Vagina (tissue), 2 donors: Measurements from ENCODE around the gene TPPP. TPM values are rescaled to one million over a fixed set of nuclear protein-coding genes. Genes with fewer than 3 reads are reported as not detected.

ENCODE experiments used
- DNase-seq, 2 donors: peaks; one replicate each; pipeline ENCODE4 v3.0.0-alpha.2; 2017; ENCODE audit errors: extremely low spot score in 2 of 2
- H3K27ac ChIP-seq: fragments of 200-600 bp; sonication (generic); one replicate; pipeline ENCODE4 v1.5.1; 2019
- H3K27me3 ChIP-seq: fragments of 200-600 bp; sonication (generic); one replicate; pipeline ENCODE4 v1.5.1; 2019
- H3K36me3 ChIP-seq, 2 donors: fragments of 200-600 bp; sonication (generic); one replicate each; pipeline ENCODE4 v1.5.1; 2017 to 2019
- H3K4me1 ChIP-seq: fragments of 200-600 bp; sonication (generic); one replicate; pipeline ENCODE4 v1.5.1; 2019
- H3K4me3 ChIP-seq, 2 donors: fragments of 200-600 bp; sonication (generic); 1 replicate in 1 of 2; 2 replicates in 1 of 2; pipeline ENCODE4 v1.5.1; 2016 to 2019
- H3K9me3 ChIP-seq: fragments of 200-600 bp; sonication (generic); one replicate; pipeline ENCODE4 v1.5.1; 2019
- POLR2A ChIP-seq, 2 donors: fragments of 450-650 bp; IDR thresholded peaks; one replicate each; pipeline ENCODE4 v1.6.1; 2017; ENCODE audit warnings: antibody characterized with exemption in 2 of 2, mild to moderate bottlenecking in 2 of 2, moderate library complexity in 2 of 2
- POLR2AphosphoS5 ChIP-seq, 2 donors: sonication (generic); formaldehyde crosslinking; IDR thresholded peaks; one replicate each; pipeline ENCODE4 v1.9.0; 2017; ENCODE audit warnings: antibody characterized with exemption in 2 of 2, mild to moderate bottlenecking in 2 of 2, low read depth in 1 of 2; ENCODE audit not compliant: insufficient read depth in 1 of 2
- intact Hi-C: fragments of 100-400 bp; cut with DNase I; formaldehyde crosslinking; loops from one replicate; pipeline ENCODE4 v1.15.1; 2023
- total RNA-seq: library from RNA; depleted of rRNA; stranded (reverse); fragments of >200 nt; gene quantifications from one replicate; pipeline ENCODE4 v1.2.3, GENCODE V29; 2016
- TF ChIP-seq, protein P1 (sequence below), 3 experiments: fragments of 450-650 bp in 2 of 3; fragments of 200-600 bp in 1 of 3; sonication (generic) in 1 of 3; IDR thresholded peaks; one replicate each; pipeline ENCODE4 v1.5.1; 2017 to 2019; ENCODE audit warnings: antibody characterized with exemption in 3 of 3, mild to moderate bottlenecking in 2 of 3, moderate library complexity in 2 of 3

Gene TPPP
- total RNA-seq, 1 donor from 2014 or later = 4.7 TPM

DNA sequence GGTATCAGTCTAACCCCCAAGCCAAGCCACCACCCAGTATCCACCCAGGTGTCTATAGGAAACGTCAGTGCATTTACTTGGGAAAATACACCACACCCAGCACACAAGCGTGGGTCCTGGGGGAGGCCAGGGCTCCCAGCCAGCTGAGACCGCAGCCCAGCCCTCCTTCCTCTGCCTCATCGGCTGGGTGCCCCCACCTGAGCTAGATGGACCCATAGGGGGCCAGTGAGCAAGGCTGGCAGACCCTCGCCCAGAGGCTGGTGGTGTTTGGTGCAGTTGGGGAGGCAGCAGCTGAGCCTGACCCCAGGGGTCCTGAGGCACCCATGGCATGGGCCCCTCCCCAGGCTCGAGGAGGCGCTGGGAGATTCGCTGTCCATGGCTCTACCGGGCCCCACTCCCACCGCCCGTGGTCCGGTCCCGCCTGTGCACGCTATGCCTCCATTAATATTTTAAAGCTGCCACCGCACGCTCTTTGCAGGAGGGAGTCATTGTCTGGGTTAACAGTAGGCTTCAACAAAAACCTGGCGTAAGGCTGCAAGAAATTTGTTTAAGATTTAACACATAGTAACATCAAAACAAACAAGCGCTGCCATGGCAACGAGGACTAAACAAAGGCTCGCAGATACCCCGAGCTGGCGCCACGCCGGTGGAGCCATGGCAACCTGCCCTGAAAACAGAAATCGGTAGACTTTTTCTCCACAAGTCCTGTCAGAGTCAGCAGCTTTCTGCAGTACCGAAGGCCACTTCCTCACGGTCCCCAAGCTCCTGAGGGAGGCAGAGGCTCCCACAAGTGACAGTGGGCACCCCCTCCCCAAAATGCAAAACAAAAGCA lies 20.6 kb downstream of the TPPP start:
- Histone ChIP-seq H3K27ac (no peak overlapping the region), H3K27me3 (no peaks in the 10 kb centered on the region), H3K9me3 (no peaks in the 10 kb centered on the region), H3K36me3 (no peaks in the 10 kb centered on the region), H3K4me3 (peak overlapping the region; percentile 4 to 28), H3K4me1 (peaks cover 39% of the 10 kb centered on the region)
- TF ChIP-seq, protein P1, sequence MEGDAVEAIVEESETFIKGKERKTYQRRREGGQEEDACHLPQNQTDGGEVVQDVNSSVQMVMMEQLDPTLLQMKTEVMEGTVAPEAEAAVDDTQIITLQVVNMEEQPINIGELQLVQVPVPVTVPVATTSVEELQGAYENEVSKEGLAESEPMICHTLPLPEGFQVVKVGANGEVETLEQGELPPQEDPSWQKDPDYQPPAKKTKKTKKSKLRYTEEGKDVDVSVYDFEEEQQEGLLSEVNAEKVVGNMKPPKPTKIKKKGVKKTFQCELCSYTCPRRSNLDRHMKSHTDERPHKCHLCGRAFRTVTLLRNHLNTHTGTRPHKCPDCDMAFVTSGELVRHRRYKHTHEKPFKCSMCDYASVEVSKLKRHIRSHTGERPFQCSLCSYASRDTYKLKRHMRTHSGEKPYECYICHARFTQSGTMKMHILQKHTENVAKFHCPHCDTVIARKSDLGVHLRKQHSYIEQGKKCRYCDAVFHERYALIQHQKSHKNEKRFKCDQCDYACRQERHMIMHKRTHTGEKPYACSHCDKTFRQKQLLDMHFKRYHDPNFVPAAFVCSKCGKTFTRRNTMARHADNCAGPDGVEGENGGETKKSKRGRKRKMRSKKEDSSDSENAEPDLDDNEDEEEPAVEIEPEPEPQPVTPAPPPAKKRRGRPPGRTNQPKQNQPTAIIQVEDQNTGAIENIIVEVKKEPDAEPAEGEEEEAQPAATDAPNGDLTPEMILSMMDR (IDR thresholded peaks at IDR 0.05) = no peak
- TF ChIP-seq POLR2AphosphoS5 (IDR thresholded peaks at IDR 0.05; ENCODE audit: insufficient read depth in 1 of 2, low read depth in 1 of 2) (no peak), POLR2A (IDR thresholded peaks at IDR 0.05) (no peak)
- DNase-seq = no peak
- intact Hi-C loops = loop anchor here (5.0 kb wide), 2 partner anchors 110 to 230 kb away; partner anchors contain the start of gene ZDHHC11B

DNA sequence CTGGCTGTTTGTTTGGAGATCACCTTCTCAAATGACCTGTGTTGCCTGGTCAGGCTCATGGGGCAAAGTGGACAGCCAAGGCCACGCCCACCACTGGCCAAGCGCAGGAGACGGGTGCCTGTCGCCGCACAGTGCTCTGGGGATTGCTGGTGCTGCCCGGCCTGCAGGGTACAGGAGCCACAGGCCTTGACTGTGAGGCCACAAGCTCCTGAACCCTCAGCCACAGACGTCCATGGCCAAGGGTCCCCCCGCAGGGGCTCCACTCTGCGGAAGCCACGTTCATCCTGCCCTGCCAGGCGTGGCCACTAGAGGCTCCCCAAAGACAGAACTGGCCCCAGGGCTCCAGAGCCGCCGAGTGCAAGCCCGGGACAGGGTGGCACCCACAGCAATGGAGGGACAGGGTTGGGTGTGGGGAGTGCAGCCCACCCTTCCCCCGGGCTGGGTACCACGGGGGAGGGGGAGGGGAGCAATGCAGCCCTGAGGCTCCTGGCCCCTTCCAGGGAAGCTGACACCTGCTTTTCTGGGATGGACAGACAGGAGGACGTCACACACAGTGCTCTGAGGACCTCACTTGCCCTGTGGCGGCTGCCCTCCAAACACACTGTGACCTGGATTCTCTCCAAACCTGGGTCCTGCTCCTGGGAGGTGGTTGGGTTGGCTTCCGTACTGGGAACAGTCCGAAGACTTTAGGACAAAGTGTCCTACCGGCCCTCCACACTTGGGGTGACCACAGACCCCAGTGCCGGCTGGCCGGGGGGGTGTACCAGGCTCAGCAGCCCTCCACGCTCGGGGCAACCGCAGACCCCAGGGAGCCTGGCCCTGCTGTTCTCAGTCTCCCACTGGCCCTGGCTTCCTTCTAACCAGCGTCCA lies 21.5 kb downstream of the TPPP start:
- Histone ChIP-seq H3K27ac (no peak overlapping the region), H3K4me3 (peak overlapping the region in 1 of 2 donors; percentile 28)

DNA sequence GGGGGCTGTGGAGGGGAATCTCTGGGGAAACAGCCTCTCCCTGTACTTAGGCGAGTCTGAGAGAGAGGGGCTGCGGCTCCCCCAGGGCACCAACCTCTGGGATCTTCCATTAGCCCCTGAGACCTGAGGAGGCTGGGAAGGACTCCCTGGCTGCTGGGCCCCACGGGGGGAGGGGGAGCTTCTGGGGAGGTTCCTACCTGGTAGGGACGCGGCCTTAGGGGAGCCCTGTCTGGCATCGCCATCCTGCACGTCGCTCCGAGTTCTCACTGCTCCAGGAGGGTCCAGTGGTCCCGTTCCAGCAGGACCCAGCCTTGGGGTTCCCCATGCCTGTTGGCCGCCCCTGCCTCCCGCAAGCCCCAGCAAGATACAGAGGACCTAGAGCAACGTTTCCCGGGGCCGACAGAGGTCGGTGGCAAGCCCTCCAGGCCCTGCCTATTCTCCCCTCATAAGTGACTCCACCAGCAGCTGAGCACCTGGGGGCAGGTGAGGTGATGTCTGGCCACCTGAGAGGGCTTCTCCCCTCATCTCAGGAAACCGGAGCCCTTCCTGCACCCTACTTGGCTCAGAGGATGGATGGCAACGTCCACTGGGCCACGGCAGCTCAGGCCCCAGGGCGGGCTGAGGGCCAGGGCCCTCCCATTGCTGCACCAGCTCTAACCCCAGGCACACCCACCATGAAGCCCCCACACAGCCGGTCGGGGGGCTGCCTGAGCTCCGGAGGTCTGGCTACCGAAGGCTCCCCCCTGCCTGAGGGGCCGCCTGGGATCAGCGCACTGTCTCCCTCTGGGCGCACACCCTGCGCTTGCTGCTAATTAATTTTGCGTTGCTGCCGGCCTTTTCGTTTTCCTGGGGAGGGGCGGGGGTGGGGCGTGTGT lies 22.5 kb downstream of the TPPP start:
- TF ChIP-seq, protein P1 (IDR thresholded peaks at IDR 0.05) = no peak
- TF ChIP-seq POLR2A (IDR thresholded peaks at IDR 0.05) (no peak), POLR2AphosphoS5 (IDR thresholded peaks at IDR 0.05; ENCODE audit: insufficient read depth in 1 of 2, low read depth in 1 of 2) (no peak)

More for the DNA sequence above, 21.5 kb downstream of the TPPP start:
- TF ChIP-seq POLR2A (IDR thresholded peaks at IDR 0.05) = no peak
- TF ChIP-seq, protein P1 (IDR thresholded peaks at IDR 0.05) = peak; percentile 77 to 81 (median 78)
- H3K9me3 ChIP-seq = no peaks in the 10 kb centered on the region
- peaks cover 39% of the 10 kb centered on the region for H3K4me1 ChIP-seq
- no peak for DNase-seq
- no peaks in the 10 kb centered on the region for H3K27me3 ChIP-seq
- intact Hi-C loops = loop anchor here (5.0 kb wide), 2 partner anchors 111 to 231 kb away; partner anchors contain the start of gene ZDHHC11B
- H3K36me3 ChIP-seq = no peaks in the 10 kb centered on the region

DNA sequence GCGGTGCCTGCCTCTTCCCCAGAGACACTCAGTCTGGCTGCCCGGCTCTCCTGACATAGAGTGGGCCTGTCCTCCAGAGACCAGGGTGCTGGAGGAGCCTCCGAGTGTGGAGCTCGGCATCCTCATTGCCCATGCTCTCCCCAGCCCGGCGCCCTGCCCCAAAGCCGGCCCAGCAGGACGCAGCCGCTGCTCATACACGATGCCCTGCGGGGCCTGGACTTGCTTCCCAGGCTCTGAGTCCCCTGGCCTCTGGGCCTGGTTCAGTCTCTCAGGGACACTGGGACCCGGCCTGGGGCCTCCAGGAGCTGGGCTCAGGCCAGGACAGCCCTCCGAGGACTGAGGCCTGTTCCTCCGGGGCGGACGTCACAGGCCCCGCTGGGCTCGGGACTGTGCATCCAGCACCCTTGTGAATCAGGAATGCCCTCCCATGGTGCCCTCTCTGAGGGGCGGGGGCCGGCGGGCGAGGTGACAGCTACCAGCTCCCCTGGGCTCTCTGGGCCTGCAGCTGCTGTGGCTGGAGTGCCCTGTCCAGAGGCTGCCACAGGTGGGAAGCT lies 23.2 kb downstream of the TPPP start:
- H3K4me3 ChIP-seq = no peak overlapping the region
- H3K4me1 ChIP-seq = peaks cover 39% of the 10 kb centered on the region
- H3K27ac ChIP-seq = no peak overlapping the region
- intact Hi-C loops = loop anchor here (2.0 to 5.0 kb wide), 3 partner anchors 39 to 232 kb away; partner anchors contain the start of gene ZDHHC11B
- no peaks in the 10 kb centered on the region for H3K27me3 ChIP-seq
- H3K36me3 ChIP-seq = peaks cover 0 to 5% of the 10 kb centered on the region in 2 donors
- no peak for TF ChIP-seq POLR2A (IDR thresholded peaks at IDR 0.05)
- TF ChIP-seq, protein P1 (IDR thresholded peaks at IDR 0.05) = no peak
- no peak for TF ChIP-seq POLR2AphosphoS5 (IDR thresholded peaks at IDR 0.05; ENCODE audit: insufficient read depth in 1 of 2, low read depth in 1 of 2)
- no peak for DNase-seq
- H3K9me3 ChIP-seq = no peaks in the 10 kb centered on the region

More for the DNA sequence above, 22.5 kb downstream of the TPPP start:
- Histone ChIP-seq H3K36me3 (peaks cover 0 to 5% of the 10 kb centered on the region in 2 donors), H3K4me3 (no peak overlapping the region), H3K27me3 (no peaks in the 10 kb centered on the region), H3K4me1 (peaks cover 39% of the 10 kb centered on the region), H3K9me3 (no peaks in the 10 kb centered on the region), H3K27ac (no peak overlapping the region)
- intact Hi-C loops = loop anchor here (5.0 kb wide), 2 partner anchors 112 to 232 kb away; partner anchors contain the start of gene ZDHHC11B
- DNase-seq = no peak
